Breast epithelium (tissue), 4 donors: ENCODE measurements around the gene SELENOH. TPM values are rescaled to one million over a fixed set of nuclear protein-coding genes. Genes with fewer than 3 reads are reported as not detected.

Source experiments
- DNase-seq, 2 donors: peaks; one replicate each; pipeline ENCODE4 v3.0.0-alpha.2; 2019; ENCODE audit warnings: low spot score in 2 of 2
- H3K27ac ChIP-seq, 2 donors: fragments of 200-600 bp; sonication (generic) in 1 of 2; one replicate each; pipeline ENCODE4 v1.5.1; 2016 to 2019; ENCODE audit warnings: mild to moderate bottlenecking in 1 of 2
- H3K27me3 ChIP-seq, 2 donors: fragments of 200-600 bp; sonication (generic) in 1 of 2; one replicate each; pipeline versions ENCODE4 v1.5.1 to v1.6.0; 2017 to 2019; ENCODE audit warnings: control low read depth in 1 of 2, mild to moderate bottlenecking in 1 of 2
- H3K36me3 ChIP-seq: fragments of 200-600 bp; one replicate; pipeline ENCODE4 v1.5.1; 2019
- H3K4me1 ChIP-seq, 2 donors: fragments of 200-600 bp; sonication (generic); one replicate each; pipeline ENCODE4 v1.5.1; 2016 to 2019; ENCODE audit warnings: control low read depth in 1 of 2
- H3K4me3 ChIP-seq, 3 donors: fragments of 200-600 bp; sonication (generic); 1 replicate in 2 of 3; 2 replicates in 1 of 3; pipeline ENCODE4 v1.5.1; 2016 to 2019; ENCODE audit warnings: mild to moderate bottlenecking in 3 of 3, moderate library complexity in 2 of 3
- H3K9me3 ChIP-seq, 2 donors: fragments of 200-600 bp; sonication (generic) in 1 of 2; one replicate each; pipeline ENCODE4 v1.5.1; 2016 to 2019; ENCODE audit warnings: control low read depth in 1 of 2
- CTCF ChIP-seq, 3 donors: fragments of 450-650 bp; IDR thresholded peaks; one replicate each; pipeline ENCODE4 v1.5.1; 2016 to 2017; ENCODE audit warnings: antibody characterized with exemption in 3 of 3, mild to moderate bottlenecking in 3 of 3, moderate library complexity in 3 of 3
- POLR2A ChIP-seq: fragments of 450-650 bp; IDR thresholded peaks from one replicate; pipeline ENCODE4 v1.6.1; 2016; ENCODE audit warnings: antibody characterized with exemption, mild to moderate bottlenecking, moderate library complexity
- POLR2AphosphoS5 ChIP-seq, 3 donors: sonication (generic); formaldehyde crosslinking; IDR thresholded peaks; one replicate each; pipeline ENCODE4 v1.6.1; 2017; ENCODE audit warnings: antibody characterized with exemption in 3 of 3
- intact Hi-C: fragments of 100-400 bp; cut with DNase I; formaldehyde crosslinking; loops from one replicate; pipeline ENCODE4 v1.15.1; 2023; ENCODE audit warnings: low total_unique reads
- total RNA-seq, 3 donors: library from RNA; depleted of rRNA; stranded (reverse); fragments of >200 nt; gene quantifications; one replicate each; pipeline ENCODE4 v1.1.0, GENCODE V29; 2016

The SELENOH gene
- total RNA-seq, 3 donors from 2014 or later: 84.3 to 153 (median 153) TPM

- peaks cover 0 to 2% of the 10 kb centered on the region in 2 donors for H3K4me1 ChIP-seq
- H3K36me3 ChIP-seq: no peaks in the 10 kb centered on the region
- H3K4me3 ChIP-seq: no peak overlapping the region
- no peak overlapping the region for H3K27ac ChIP-seq
- intact Hi-C loops: no loop called here
- no peak for DNase-seq
- H3K27me3 ChIP-seq: no peaks in the 10 kb centered on the region
- no peak for TF ChIP-seq POLR2AphosphoS5 (IDR thresholded peaks at IDR 0.05)
- TF ChIP-seq POLR2A: no peak
- TF ChIP-seq CTCF (IDR thresholded peaks at IDR 0.05): no peak
- H3K9me3 ChIP-seq: no peaks in the 10 kb centered on the region
Measured at GRCh38 chr11:57752954-57753353, 11.7 kb downstream of the SELENOH start.

GRCh38 chr11:57758174-57758573 is 16.9 kb downstream of the SELENOH start:
- TF ChIP-seq CTCF (IDR thresholded peaks at IDR 0.05): no peak
- no peak for TF ChIP-seq POLR2A
- no peak for TF ChIP-seq POLR2AphosphoS5 (IDR thresholded peaks at IDR 0.05)
- intact Hi-C loops: no loop called here
- no peaks in the 10 kb centered on the region for H3K27me3 ChIP-seq
- no peak overlapping the region for H3K4me3 ChIP-seq
- no peaks in the 10 kb centered on the region for H3K4me1 ChIP-seq
- H3K36me3 ChIP-seq: no peaks in the 10 kb centered on the region
- no peak overlapping the region for H3K27ac ChIP-seq
- no peaks in the 10 kb centered on the region for H3K9me3 ChIP-seq
- no peak for DNase-seq

- peak; percentile 89 to 96 for DNase-seq
- TF ChIP-seq POLR2A (peak; percentile 79), POLR2AphosphoS5 (IDR thresholded peaks at IDR 0.05) (peak; percentile 76 to 94 (median 89)), CTCF (IDR thresholded peaks at IDR 0.05) (peak in 1 of 3 donors; percentile 31)
- Histone ChIP-seq H3K27me3 (no peaks in the 10 kb centered on the region), H3K4me3 (peak within 1 kb of the TSS; percentile 65 to 71 (median 65)), H3K9me3 (no peaks in the 10 kb centered on the region), H3K36me3 (no peaks in the 10 kb centered on the region), H3K27ac (peak within 1 kb of the TSS; percentile 92 to 97), H3K4me1 (peaks cover 0 to 7% of the 10 kb centered on the region in 2 donors)
- intact Hi-C loops: no loop called here
Measured at GRCh38 chr11:57761301-57762234, 20.3 kb downstream of the SELENOH start, which contains the start of gene CTNND1. Gene CTNND1, plus strand, starts transcription at chr11:57761802. Its CDS starts 29,677 bp downstream, at chr11:57791479.

GRCh38 chr11:57762235-57762861 is 21.1 kb downstream of the SELENOH start:
- TF ChIP-seq POLR2AphosphoS5 (IDR thresholded peaks at IDR 0.05): no peak
- TF ChIP-seq POLR2A: no peak
- no peak for TF ChIP-seq CTCF (IDR thresholded peaks at IDR 0.05)
- no peak for DNase-seq
- Histone ChIP-seq H3K9me3 (no peaks in the 10 kb centered on the region), H3K4me1 (peaks cover 0 to 7% of the 10 kb centered on the region in 2 donors), H3K36me3 (no peaks in the 10 kb centered on the region), H3K27ac (peak overlapping the region; percentile 92 to 97), H3K4me3 (peak overlapping the region; percentile 65 to 71 (median 65)), H3K27me3 (no peaks in the 10 kb centered on the region)
- intact Hi-C loops: no loop called here
